PC-9 (cell line): Measurements from ENCODE around the gene NOXO1. TPM values are rescaled to one million over a fixed set of nuclear protein-coding genes. Genes with fewer than 3 reads are reported as not detected.
"Not testable (repeated sequence)": the region's sequence is repeated elsewhere in the genome, so short reads cannot be mapped to it uniquely, and the experiment has no call there.

Experiments used
- BruUV-seq: library from RNA; stranded (reverse); fragments of 400-500 nt; replicated peaks from 2 replicates; lab custom pipeline; 2021; lab: Mats Ljungman, UMichigan
- CTCF ChIA-PET: fragments of 300-600 bp; sonication (Branson Sonifier 250); formaldehyde crosslinking; loops from one replicate; lab custom pipeline; 2022; ENCODE audit warnings: antibody characterized with exemption; lab: Charles Lee
- POLR2A ChIA-PET: fragments of 300-600 bp; sonication (Branson Sonifier 250); formaldehyde crosslinking; loops from one replicate; lab custom pipeline; 2022; ENCODE audit warnings: antibody characterized with exemption; ENCODE audit not compliant: unreplicated experiment; lab: Charles Lee
- DNase-seq, 2 experiments: peaks; one replicate each; pipeline versions ENCODE4 v3.0.0 to v3.0.0-alpha.2; 2015 to 2022; ENCODE audit warnings: mixed read lengths in 1 of 2
- H2AFZ ChIP-seq: fragments of 200-600 bp; sonication (generic); 2 replicates; pipeline ENCODE4 v1.8.1; 2017; ENCODE audit warnings: antibody characterized with exemption
- H3F3A ChIP-seq: fragments of 200-600 bp; sonication (generic); 2 replicates; pipeline ENCODE4 v1.8.1; 2017; ENCODE audit warnings: antibody characterized with exemption, mild to moderate bottlenecking, low read depth; ENCODE audit not compliant: insufficient read depth
- H3K27ac ChIP-seq: fragments of 200-600 bp; sonication (generic); 2 replicates; pipeline ENCODE4 v1.6.1; 2016; ENCODE audit warnings: mixed run types
- H3K27me3 ChIP-seq: fragments of 200-600 bp; sonication (generic); 2 replicates; pipeline ENCODE4 v1.6.1; 2016; ENCODE audit warnings: low read depth, mixed run types; ENCODE audit not compliant: insufficient read depth
- H3K36me3 ChIP-seq: fragments of 200-600 bp; sonication (generic); 2 replicates; pipeline ENCODE4 v1.6.1; 2016; ENCODE audit warnings: low read depth, mixed run types
- H3K4me1 ChIP-seq: fragments of 200-600 bp; sonication (generic); replicated peaks from 2 replicates; pipeline ENCODE4 v1.6.1; 2016; ENCODE audit warnings: mixed run types; ENCODE audit not compliant: insufficient read depth
- H3K4me2 ChIP-seq: fragments of 200-600 bp; sonication (generic); 2 replicates; pipeline ENCODE4 v1.6.1; 2017; ENCODE audit warnings: mixed run types
- H3K4me3 ChIP-seq: fragments of 200-600 bp; sonication (generic); 2 replicates; pipeline ENCODE4 v1.6.1; 2016; ENCODE audit warnings: mixed run types
- H3K79me2 ChIP-seq: fragments of 200-600 bp; sonication (generic); 2 replicates; pipeline ENCODE4 v1.6.1; 2017; ENCODE audit warnings: low read depth, mixed run types
- H3K9me2 ChIP-seq: fragments of 200-600 bp; sonication (generic); 2 replicates; pipeline ENCODE4 v1.8.1; 2017; ENCODE audit warnings: mild to moderate bottlenecking; ENCODE audit not compliant: insufficient read depth
- H3K9me3 ChIP-seq: fragments of 200-600 bp; sonication (generic); 2 replicates; pipeline ENCODE4 v1.8.1; 2016; ENCODE audit warnings: low read depth; ENCODE audit not compliant: insufficient read depth
- H4K20me1 ChIP-seq: fragments of 200-600 bp; sonication (generic); 2 replicates; pipeline ENCODE4 v1.8.1; 2017; ENCODE audit not compliant: insufficient read depth
- EZH2 ChIP-seq: fragments of 200-600 bp; sonication (generic); IDR thresholded peaks from 2 replicates; pipeline ENCODE4 v1.8.0; 2017; ENCODE audit warnings: antibody characterized with exemption, low read depth
- intact Hi-C: fragments of 100-400 bp; cut with micrococcal nuclease; formaldehyde crosslinking; loops from one replicate; pipeline ENCODE4 v1.10.0; 2022; ENCODE audit not compliant: unreplicated experiment
- total RNA-seq: library from RNA; stranded (reverse); gene quantifications from 2 replicates; pipeline ENCODE4 v1.2.3, GENCODE V29; 2021
- TF ChIP-seq, protein P1 (sequence below): fragments of 200-600 bp; sonication (generic); conservative IDR thresholded peaks from 2 replicates; pipeline ENCODE4 v1.6.1; 2017; ENCODE audit warnings: mixed run types, antibody characterized with exemption, mild to moderate bottlenecking, moderate library complexity

The NOXO1 gene
- total RNA-seq, 1 experiment from 2014 or later, result 11.1 TPM

- Histone ChIP-seq H3K9me3 (no peaks in the 10 kb centered on the region), H3F3A (peaks cover 44% of the 10 kb centered on the region; the same call in 1 of the 2 replicates), H4K20me1 (0 out of 2 replicates have a peak, but pooled peaks cover 3% of the 10 kb centered on the region), H3K79me2 (peaks cover 18% of the 10 kb centered on the region; the same call in 1 of the 2 replicates), H3K9me2 (no peaks in the 10 kb centered on the region), H3K36me3 (no peaks in the 10 kb centered on the region), H3K27me3 (no peaks in the 10 kb centered on the region), H3K27ac (peak overlapping the region; percentile 61), H3K4me1 (peaks cover 21% of the 10 kb centered on the region), H3K4me2 (peak overlapping the region; percentile 86), H2AFZ (no peak overlapping the region), H3K4me3 (peak overlapping the region; percentile 81; the same call in 1 of the 2 replicates)
- POLR2A ChIA-PET, result interaction anchor here (0.7 kb wide), 1 partner anchor 27 kb away, joined by 4 read pairs; no protein-coding TSS in a partner anchor
- TF ChIP-seq, protein P1, sequence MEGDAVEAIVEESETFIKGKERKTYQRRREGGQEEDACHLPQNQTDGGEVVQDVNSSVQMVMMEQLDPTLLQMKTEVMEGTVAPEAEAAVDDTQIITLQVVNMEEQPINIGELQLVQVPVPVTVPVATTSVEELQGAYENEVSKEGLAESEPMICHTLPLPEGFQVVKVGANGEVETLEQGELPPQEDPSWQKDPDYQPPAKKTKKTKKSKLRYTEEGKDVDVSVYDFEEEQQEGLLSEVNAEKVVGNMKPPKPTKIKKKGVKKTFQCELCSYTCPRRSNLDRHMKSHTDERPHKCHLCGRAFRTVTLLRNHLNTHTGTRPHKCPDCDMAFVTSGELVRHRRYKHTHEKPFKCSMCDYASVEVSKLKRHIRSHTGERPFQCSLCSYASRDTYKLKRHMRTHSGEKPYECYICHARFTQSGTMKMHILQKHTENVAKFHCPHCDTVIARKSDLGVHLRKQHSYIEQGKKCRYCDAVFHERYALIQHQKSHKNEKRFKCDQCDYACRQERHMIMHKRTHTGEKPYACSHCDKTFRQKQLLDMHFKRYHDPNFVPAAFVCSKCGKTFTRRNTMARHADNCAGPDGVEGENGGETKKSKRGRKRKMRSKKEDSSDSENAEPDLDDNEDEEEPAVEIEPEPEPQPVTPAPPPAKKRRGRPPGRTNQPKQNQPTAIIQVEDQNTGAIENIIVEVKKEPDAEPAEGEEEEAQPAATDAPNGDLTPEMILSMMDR, result no peak
- TF ChIP-seq EZH2, result no peak
- intact Hi-C loops, result loop anchor here (2.0 to 5.0 kb wide), 2 partner anchors 17 to 159 kb away; partner anchors contain the start of genes NDUFB10, NUBP2 and SPSB3
- DNase-seq, result no peak
- CTCF ChIA-PET, result interaction anchor here (0.6 kb wide), 1 partner anchor 8 kb away, joined by 3 read pairs; no protein-coding TSS in a partner anchor
- BruUV-seq, result TSS peak; percentile 28
These were observed 39.9 kb downstream of the NOXO1 start for GRCh38 chr16:1941162-1942046.

DNA sequence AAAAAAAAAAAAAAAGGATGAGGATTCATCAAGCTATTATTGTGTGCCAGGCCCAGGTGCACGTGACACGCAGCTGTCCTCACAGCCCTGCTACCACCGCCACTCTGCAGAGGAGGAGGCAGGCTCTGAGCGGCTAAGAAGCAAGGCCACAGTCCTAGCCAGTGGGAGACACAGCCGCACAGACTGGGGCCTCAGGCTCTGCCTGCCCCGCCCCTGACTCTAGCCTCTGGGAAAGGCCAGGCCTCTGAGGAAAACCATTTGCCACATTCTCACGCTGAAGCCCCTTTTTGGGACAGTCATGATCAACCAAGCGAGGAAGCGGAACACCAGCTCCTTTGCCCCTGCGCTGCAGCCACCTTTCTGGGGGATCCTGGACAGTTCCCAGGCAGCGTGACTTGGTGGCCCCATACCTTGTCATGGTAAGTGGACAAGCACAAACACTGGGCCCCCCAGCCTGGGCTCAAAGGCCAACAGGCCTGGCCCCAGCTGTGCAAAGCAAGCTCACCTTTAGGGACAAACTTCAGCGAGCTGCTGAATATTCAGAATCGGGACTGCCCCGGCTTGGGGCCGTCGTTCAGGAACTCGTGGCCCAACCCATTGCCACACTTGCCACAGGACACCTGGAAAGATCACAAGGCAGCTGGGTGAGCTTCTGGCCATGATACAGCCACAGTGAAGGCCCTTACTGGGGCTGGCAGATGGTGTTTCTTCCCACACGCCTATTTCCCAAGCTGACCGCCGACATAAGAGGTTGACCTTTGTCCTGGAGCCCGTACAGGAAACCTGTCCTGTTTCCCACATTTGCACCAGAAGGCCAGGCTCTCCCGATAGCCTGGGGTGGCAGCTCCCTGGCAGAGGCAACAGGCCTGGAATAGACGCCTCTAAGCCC lies 40.8 kb downstream of the NOXO1 start:
- Histone ChIP-seq H3K9me2 (no peaks in the 10 kb centered on the region), H3K27me3 (no peaks in the 10 kb centered on the region), H2AFZ (no peak overlapping the region), H3K4me2 (peak overlapping the region; percentile 86), H3F3A (peaks cover 50% of the 10 kb centered on the region), H3K36me3 (no peaks in the 10 kb centered on the region), H3K4me1 (peaks cover 28% of the 10 kb centered on the region), H3K79me2 (peaks cover 18% of the 10 kb centered on the region; the same call in 1 of the 2 replicates), H3K9me3 (no peaks in the 10 kb centered on the region), H4K20me1 (0 out of 2 replicates have a peak, but pooled peaks cover 3% of the 10 kb centered on the region), H3K27ac (no peak overlapping the region), H3K4me3 (no peak overlapping the region)
- TF ChIP-seq EZH2, result no peak
- TF ChIP-seq, protein P1, result no peak
- POLR2A ChIA-PET, result interaction anchor here (0.7 kb wide), 1 partner anchor 26 kb away, joined by 4 read pairs; no protein-coding TSS in a partner anchor
- intact Hi-C loops, result loop anchor here (5.0 kb wide), 1 partner anchor 158 kb away; the partner anchor contains the start of genes NUBP2 and SPSB3
- BruUV-seq, result no TSS peak
- CTCF ChIA-PET, result interaction anchor here (0.5 to 0.7 kb wide), 4 partner anchors 9 to 220 kb away, joined by 3 to 13 read pairs (median 5); no protein-coding TSS in a partner anchor
- DNase-seq, result no peak

DNA sequence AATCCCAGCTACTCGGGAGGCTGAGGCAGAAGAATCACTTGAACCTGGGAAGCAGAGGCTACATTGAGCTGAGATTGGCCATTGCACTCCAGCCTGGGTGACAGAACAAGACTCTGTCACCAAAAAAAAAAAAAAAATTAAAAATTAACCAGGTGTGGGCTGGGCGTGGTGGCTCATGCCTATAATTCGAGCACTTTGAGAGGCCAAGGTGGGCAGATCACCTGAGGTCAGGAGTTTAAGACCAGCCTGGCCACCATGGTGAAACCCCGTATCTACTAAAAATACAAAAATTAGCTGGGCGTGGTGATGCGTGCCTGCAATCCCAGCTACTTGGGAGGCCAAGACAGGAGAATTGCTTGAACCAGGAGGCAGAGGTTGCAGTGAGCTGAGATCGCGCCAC lies 41.4 kb downstream of the NOXO1 start:
- Histone ChIP-seq H3K79me2 (peaks cover 18% of the 10 kb centered on the region; the same call in 1 of the 2 replicates), H3F3A (peaks cover 57% of the 10 kb centered on the region), H3K4me1 (peaks cover 34% of the 10 kb centered on the region)
- H3K9me2 ChIP-seq, H3K9me3 ChIP-seq, H3K36me3 ChIP-seq, H2AFZ ChIP-seq, BruUV-seq, H3K4me3 ChIP-seq, POLR2A ChIA-PET, DNase-seq, H3K4me2 ChIP-seq, H3K27ac ChIP-seq, H4K20me1 ChIP-seq, H3K27me3 ChIP-seq: not testable (repeated sequence)
- intact Hi-C loops, result loop anchor here (5.0 kb wide), 1 partner anchor 158 kb away; the partner anchor contains the start of genes NUBP2 and SPSB3
- CTCF ChIA-PET, result interaction anchor here (0.5 to 0.7 kb wide), 2 partner anchors 207 to 219 kb away, joined by 5 to 13 read pairs; no protein-coding TSS in a partner anchor
